ENCODE results near the gene RPL31.

Gene RPL31

DNA sequence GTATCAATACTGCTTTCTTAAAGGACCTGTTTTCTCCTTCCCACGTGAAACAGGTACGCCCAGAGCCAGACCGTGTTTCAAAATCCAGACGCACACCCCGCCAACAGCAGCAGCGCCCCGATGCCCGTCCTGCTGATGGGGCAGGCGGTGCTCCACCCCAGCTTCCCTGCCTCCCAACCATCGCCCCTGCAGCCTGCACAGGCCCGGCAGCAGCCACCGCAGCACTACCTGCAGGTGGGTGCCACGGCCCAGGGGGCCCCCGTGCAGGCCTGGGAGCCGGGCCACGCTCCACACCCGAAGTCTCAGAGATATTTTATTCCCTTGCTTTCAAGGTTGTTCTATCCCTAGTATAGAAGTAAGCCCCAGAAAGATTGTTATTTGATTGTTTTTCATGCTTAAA lies 8.8 kb upstream of the RPL31 start:
- H3K4me1 ChIP-seq (ENCODE audit: insufficient read depth, low read length): no peaks in the 10 kb centered on the region
- DNase-seq: no peak
- no peaks in the 10 kb centered on the region for H3K36me3 ChIP-seq (ENCODE audit: insufficient read depth, low read length)
- H3K9ac ChIP-seq (ENCODE audit: low read depth, low read length): no peak overlapping the region
- H3K27ac ChIP-seq (ENCODE audit: low read length): no peak overlapping the region
- no peak for ATAC-seq (ENCODE audit: insufficient read depth, low read depth)
- H4K20me1 ChIP-seq (ENCODE audit: insufficient read depth, low read length): no peaks in the 10 kb centered on the region
- H3K4me2 ChIP-seq (ENCODE audit: insufficient read depth, low read length): no peak overlapping the region
- H2AFZ ChIP-seq (ENCODE audit: low read depth, low read length): no peak overlapping the region
- H3K4me3 ChIP-seq (ENCODE audit: low read depth in 1 of 2, low read length in 2 of 2): no peak overlapping the region
- H3K9me3 ChIP-seq (ENCODE audit: insufficient read depth, low read length, severe bottlenecking): no peaks in the 10 kb centered on the region
- TF ChIP-seq EZH2 (IDR thresholded peaks at IDR 0.05; ENCODE audit: borderline replicate concordance, low read depth, low read length, severe bottlenecking): no peak
- TF ChIP-seq, protein P1, sequence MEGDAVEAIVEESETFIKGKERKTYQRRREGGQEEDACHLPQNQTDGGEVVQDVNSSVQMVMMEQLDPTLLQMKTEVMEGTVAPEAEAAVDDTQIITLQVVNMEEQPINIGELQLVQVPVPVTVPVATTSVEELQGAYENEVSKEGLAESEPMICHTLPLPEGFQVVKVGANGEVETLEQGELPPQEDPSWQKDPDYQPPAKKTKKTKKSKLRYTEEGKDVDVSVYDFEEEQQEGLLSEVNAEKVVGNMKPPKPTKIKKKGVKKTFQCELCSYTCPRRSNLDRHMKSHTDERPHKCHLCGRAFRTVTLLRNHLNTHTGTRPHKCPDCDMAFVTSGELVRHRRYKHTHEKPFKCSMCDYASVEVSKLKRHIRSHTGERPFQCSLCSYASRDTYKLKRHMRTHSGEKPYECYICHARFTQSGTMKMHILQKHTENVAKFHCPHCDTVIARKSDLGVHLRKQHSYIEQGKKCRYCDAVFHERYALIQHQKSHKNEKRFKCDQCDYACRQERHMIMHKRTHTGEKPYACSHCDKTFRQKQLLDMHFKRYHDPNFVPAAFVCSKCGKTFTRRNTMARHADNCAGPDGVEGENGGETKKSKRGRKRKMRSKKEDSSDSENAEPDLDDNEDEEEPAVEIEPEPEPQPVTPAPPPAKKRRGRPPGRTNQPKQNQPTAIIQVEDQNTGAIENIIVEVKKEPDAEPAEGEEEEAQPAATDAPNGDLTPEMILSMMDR (IDR thresholded peaks at IDR 0.05; ENCODE audit: borderline replicate concordance, extremely low read depth, low read length, poor library complexity, severe bottlenecking): no peak
- H3K27me3 ChIP-seq (ENCODE audit: insufficient read depth, low read length, poor library complexity): no peaks in the 10 kb centered on the region
- no peaks in the 10 kb centered on the region for H3K79me2 ChIP-seq (ENCODE audit: insufficient read depth, low read length)

DNA sequence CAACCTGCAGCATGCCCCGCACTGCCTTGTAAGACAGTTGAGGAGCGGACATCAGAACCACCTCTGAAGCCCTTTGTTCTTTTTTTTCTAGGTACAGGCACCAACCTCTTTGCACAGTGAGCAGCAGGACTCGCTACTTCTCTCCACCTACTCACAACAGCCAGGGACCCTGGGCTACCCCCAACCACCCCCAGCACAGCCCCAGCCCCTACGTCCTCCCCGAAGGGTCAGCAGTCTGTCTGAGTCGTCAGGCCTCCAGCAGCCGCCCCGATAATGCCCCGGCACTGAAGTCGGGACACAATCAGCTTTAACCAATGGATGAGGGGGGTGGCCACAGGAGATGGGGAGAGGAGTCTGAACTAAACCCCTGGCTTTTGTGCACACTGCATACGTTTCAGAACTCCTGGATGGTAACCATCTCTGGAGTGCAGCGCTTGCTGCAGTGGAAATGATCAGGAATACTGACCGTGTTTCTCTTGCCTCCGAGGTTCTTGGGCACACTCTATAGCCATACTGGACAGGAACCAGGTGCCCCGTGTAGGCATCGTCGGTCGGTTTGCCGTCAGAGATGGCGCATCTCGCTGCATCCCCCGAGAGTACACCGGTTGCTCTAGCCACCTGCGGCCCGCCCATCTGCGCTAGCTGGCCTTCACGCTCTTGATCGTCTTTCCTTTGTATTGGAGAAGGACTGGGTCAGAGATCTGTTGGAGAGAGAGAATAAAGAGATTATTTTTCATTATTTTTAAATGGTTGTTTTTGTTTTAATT lies 6.6 kb upstream of the RPL31 start:
- Histone ChIP-seq H3K4me3 (ENCODE audit: low read depth in 1 of 2, low read length in 2 of 2) (no peak overlapping the region), H3K9ac (ENCODE audit: low read depth, low read length) (no peak overlapping the region), H3K4me1 (ENCODE audit: insufficient read depth, low read length) (no peaks in the 10 kb centered on the region), H2AFZ (ENCODE audit: low read depth, low read length) (no peak overlapping the region), H3K27ac (ENCODE audit: low read length) (no peak overlapping the region), H3K36me3 (ENCODE audit: insufficient read depth, low read length) (no peaks in the 10 kb centered on the region), H3K9me3 (ENCODE audit: insufficient read depth, low read length, severe bottlenecking) (no peaks in the 10 kb centered on the region), H3K4me2 (ENCODE audit: insufficient read depth, low read length) (no peak overlapping the region), H3K27me3 (ENCODE audit: insufficient read depth, low read length, poor library complexity) (no peaks in the 10 kb centered on the region), H4K20me1 (ENCODE audit: insufficient read depth, low read length) (no peaks in the 10 kb centered on the region), H3K79me2 (ENCODE audit: insufficient read depth, low read length) (no peaks in the 10 kb centered on the region)
- no peak for TF ChIP-seq EZH2 (IDR thresholded peaks at IDR 0.05; ENCODE audit: borderline replicate concordance, low read depth, low read length, severe bottlenecking)
- TF ChIP-seq, protein P1 (IDR thresholded peaks at IDR 0.05; ENCODE audit: borderline replicate concordance, extremely low read depth, low read length, poor library complexity, severe bottlenecking): no peak
- no peak for ATAC-seq (ENCODE audit: insufficient read depth, low read depth)
- no peak for DNase-seq

DNA sequence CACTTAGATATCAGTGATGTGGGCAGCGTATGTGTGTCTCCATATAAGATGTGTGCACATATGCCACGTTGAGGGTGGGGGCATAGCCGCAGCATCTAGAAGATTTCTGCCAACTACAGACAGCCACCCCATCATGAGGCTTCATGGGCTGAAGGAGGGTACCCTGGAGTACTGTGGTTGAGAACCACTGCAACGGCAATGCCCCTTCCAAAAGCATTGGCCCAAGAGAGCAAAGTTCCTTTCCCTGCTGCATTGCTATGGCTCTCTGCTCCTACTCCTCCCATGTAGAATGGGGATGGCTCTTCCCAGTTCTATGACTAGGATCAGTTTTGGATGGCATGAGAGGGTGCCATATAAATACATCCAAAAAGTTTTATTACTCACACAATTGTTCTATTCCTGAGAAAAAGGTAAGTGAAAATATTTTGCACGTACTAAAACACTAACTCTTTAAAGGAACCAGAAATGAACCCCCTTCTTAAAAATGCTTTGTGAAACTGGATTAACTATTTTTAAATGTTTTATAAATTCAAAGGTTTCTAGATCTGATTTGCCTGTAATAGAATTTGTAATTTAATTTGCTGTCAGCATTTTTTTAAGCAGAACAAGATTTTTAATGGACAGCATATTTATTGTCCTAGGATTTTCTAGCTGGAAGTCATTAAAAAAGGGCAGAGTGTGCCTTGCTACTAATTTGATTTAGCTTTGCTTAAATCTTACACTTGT lies 4.4 kb upstream of the RPL31 start:
- Histone ChIP-seq H3K4me1 (ENCODE audit: insufficient read depth, low read length) (peaks cover 7% of the 10 kb centered on the region), H3K36me3 (ENCODE audit: insufficient read depth, low read length) (peaks cover 4% of the 10 kb centered on the region; the same call in 1 of the 2 replicates), H3K9me3 (ENCODE audit: insufficient read depth, low read length, severe bottlenecking) (no peaks in the 10 kb centered on the region), H2AFZ (ENCODE audit: low read depth, low read length) (no peak overlapping the region), H3K79me2 (ENCODE audit: insufficient read depth, low read length) (peaks cover 6% of the 10 kb centered on the region), H3K4me3 (ENCODE audit: low read depth in 1 of 2, low read length in 2 of 2) (no peak overlapping the region), H3K27me3 (ENCODE audit: insufficient read depth, low read length, poor library complexity) (no peaks in the 10 kb centered on the region), H4K20me1 (ENCODE audit: insufficient read depth, low read length) (0 out of 2 replicates have a peak, but pooled peaks cover under 1% of the 10 kb centered on the region), H3K4me2 (ENCODE audit: insufficient read depth, low read length) (no peak overlapping the region), H3K9ac (ENCODE audit: low read depth, low read length) (no peak overlapping the region), H3K27ac (ENCODE audit: low read length) (no peak overlapping the region)
- no peak for TF ChIP-seq EZH2 (IDR thresholded peaks at IDR 0.05; ENCODE audit: borderline replicate concordance, low read depth, low read length, severe bottlenecking)
- TF ChIP-seq, protein P1 (IDR thresholded peaks at IDR 0.05; ENCODE audit: borderline replicate concordance, extremely low read depth, low read length, poor library complexity, severe bottlenecking): no peak
- no peak for DNase-seq
- ATAC-seq (ENCODE audit: insufficient read depth, low read depth): no peak
